AG08396 (cell line): Measurements from ENCODE around the gene HSF5.
"Not testable (repeated sequence)": the region's sequence is repeated elsewhere in the genome, so short reads cannot be mapped to it uniquely, and the experiment has no call there.

Experiments used
- DNase-seq: peaks from one replicate; pipeline ENCODE4 v3.0.0; 2012; ENCODE audit warnings: low spot score, mixed read lengths

HSF5 gene

GRCh38 chr17:58412961-58413586, 75.1 kb downstream of the HSF5 start:
- no peak for DNase-seq

GRCh38 chr17:58412064-58412703, 76.0 kb downstream of the HSF5 start:
- DNase-seq: no peak

- no peak for DNase-seq
These were observed 76.8 kb downstream of the HSF5 start for GRCh38 chr17:58411408-58411894.

GRCh38 chr17:58410714-58411407, 77.3 kb downstream of the HSF5 start:
- DNase-seq: no peak

GRCh38 chr17:58409432-58409831, 78.8 kb downstream of the HSF5 start:
- DNase-seq: no peak

GRCh38 chr17:58403311-58403710, 84.9 kb downstream of the HSF5 start:
- no peak for DNase-seq

GRCh38 chr17:58402679-58403078, 85.5 kb downstream of the HSF5 start:
- no peak for DNase-seq

GRCh38 chr17:58402047-58402446, 86.2 kb downstream of the HSF5 start:
- DNase-seq: no peak

GRCh38 chr17:58401287-58401686, 86.9 kb downstream of the HSF5 start:
- no peak for DNase-seq

- DNase-seq: no peak
These were observed 87.4 kb downstream of the HSF5 start for GRCh38 chr17:58400826-58401225.

GRCh38 chr17:58399974-58400373, 88.2 kb downstream of the HSF5 start:
- no peak for DNase-seq

- no peak for DNase-seq
These were observed 89.5 kb downstream of the HSF5 start for GRCh38 chr17:58398574-58399266.

- not testable (repeated sequence) for DNase-seq
These were observed 90.8 kb downstream of the HSF5 start for GRCh38 chr17:58397421-58397820.

- DNase-seq: no peak
These were observed 92.0 kb downstream of the HSF5 start for GRCh38 chr17:58396173-58396572.

- no peak for DNase-seq
These were observed 93.5 kb downstream of the HSF5 start for GRCh38 chr17:58394534-58395223.

GRCh38 chr17:58391302-58391984, 96.8 kb downstream of the HSF5 start:
- DNase-seq: no peak

GRCh38 chr17:58390884-58391283, 97.3 kb downstream of the HSF5 start:
- no peak for DNase-seq

GRCh38 chr17:58388302-58389190, 99.7 kb downstream of the HSF5 start:
- no peak for DNase-seq

- DNase-seq: no peak
These were observed 100.4 kb downstream of the HSF5 start for GRCh38 chr17:58387834-58388233.

- DNase-seq: no peak
These were observed 101.5 kb downstream of the HSF5 start for GRCh38 chr17:58386708-58387107.
